SK-N-SH treated with all-trans-retinoic acid at 6 μM for 48 hours (cell line): ENCODE measurements around the gene SERTM2.

Experiments used
- ATAC-seq: fragments of 200-7000 bp; cut with Tn5 transposase; 3 replicates; pipeline ENCODE4 v1.9.1; 2020; ENCODE audit warnings: mild to moderate bottlenecking, moderate library complexity
- ARNTL ChIP-seq: fragments of 450-650 bp; formaldehyde crosslinking; IDR thresholded peaks from 2 replicates; pipeline ENCODE4 v1.5.0; 2020; ENCODE audit warnings: low read depth, mild to moderate bottlenecking, moderate library complexity, borderline replicate concordance
- BACH2 ChIP-seq: fragments of 250-450 bp; sonication (Bioruptor Pico); IDR thresholded peaks from 2 replicates; pipeline ENCODE4 v1.9.0; 2021; ENCODE audit warnings: mild to moderate bottlenecking, borderline replicate concordance
- CSDC2 ChIP-seq: fragments of 250-450 bp; sonication (Bioruptor Pico); IDR thresholded peaks from 2 replicates; pipeline ENCODE4 v1.5.0; 2020; ENCODE audit warnings: mild to moderate bottlenecking, moderate library complexity
- GLIS3 ChIP-seq: fragments of 250-450 bp; sonication (Bioruptor Pico); IDR thresholded peaks from 2 replicates; pipeline ENCODE4 v1.5.0; 2020; ENCODE audit warnings: mild to moderate bottlenecking, moderate library complexity
- ISL1 ChIP-seq: fragments of 250-450 bp; sonication (Bioruptor Pico); IDR thresholded peaks from 2 replicates; pipeline ENCODE4 v2.1.2; 2022; ENCODE audit warnings: mild to moderate bottlenecking, moderate library complexity
- OSR1 ChIP-seq: fragments of 250-450 bp; sonication (Bioruptor Pico); IDR thresholded peaks from 2 replicates; pipeline ENCODE4 v1.8.0; 2022; ENCODE audit warnings: moderate library complexity, mild to moderate bottlenecking, inconsistent platforms
- RARB ChIP-seq: fragments of 250-450 bp; sonication (Bioruptor Pico); IDR thresholded peaks from 2 replicates; pipeline ENCODE4 v1.8.0; 2021; ENCODE audit warnings: mild to moderate bottlenecking, moderate library complexity
- SNAI2 ChIP-seq: fragments of 250-450 bp; sonication (Bioruptor Pico); IDR thresholded peaks from 2 replicates; pipeline ENCODE4 v1.5.0; 2020; ENCODE audit warnings: mild to moderate bottlenecking, moderate library complexity
- TCF4 ChIP-seq: fragments of 250-450 bp; sonication (Bioruptor Pico); IDR thresholded peaks from 2 replicates; pipeline ENCODE4 v1.8.0; 2021; ENCODE audit warnings: mild to moderate bottlenecking, moderate library complexity, borderline replicate concordance
- ZC3H10 ChIP-seq: fragments of 250-450 bp; sonication (Bioruptor Pico); IDR thresholded peaks from 2 replicates; pipeline ENCODE4 v1.5.1; 2021; ENCODE audit warnings: mild to moderate bottlenecking, moderate library complexity
- ZFP30 ChIP-seq: fragments of 450-650 bp; formaldehyde crosslinking; IDR thresholded peaks from 2 replicates; pipeline ENCODE4 v1.5.0; 2022; ENCODE audit warnings: mild to moderate bottlenecking, moderate library complexity
- ZNF565 ChIP-seq: fragments of 450-650 bp; formaldehyde crosslinking; conservative IDR thresholded peaks from 2 replicates; pipeline ENCODE4 v1.5.0; 2020; ENCODE audit warnings: low read depth, mild to moderate bottlenecking, moderate library complexity
- ZNF8 ChIP-seq: fragments of 450-650 bp; formaldehyde crosslinking; IDR thresholded peaks from 2 replicates; pipeline ENCODE4 v1.5.0; 2020; ENCODE audit warnings: mild to moderate bottlenecking, moderate library complexity
- TF ChIP-seq, protein P1 (sequence below): fragments of 250-450 bp; sonication (Bioruptor Pico); IDR thresholded peaks from 2 replicates; pipeline ENCODE4 v1.8.0; 2020; ENCODE audit warnings: mild to moderate bottlenecking, moderate library complexity, borderline replicate concordance
- TF ChIP-seq, protein P2 (sequence below): fragments of 250-450 bp; sonication (Bioruptor Pico); IDR thresholded peaks from 2 replicates; pipeline ENCODE4 v1.5.1; 2020; ENCODE audit warnings: low read depth, mild to moderate bottlenecking, moderate library complexity
- TF ChIP-seq, protein P3 (sequence below): fragments of 250-450 bp; sonication (Bioruptor Pico); IDR thresholded peaks from 2 replicates; pipeline ENCODE4 v1.5.1; 2021; ENCODE audit warnings: mild to moderate bottlenecking, moderate library complexity
- TF ChIP-seq, protein P4 (sequence below): fragments of 250-450 bp; sonication (Bioruptor Pico); IDR thresholded peaks from 2 replicates; pipeline ENCODE4 v1.5.0; 2020; ENCODE audit warnings: mild to moderate bottlenecking, moderate library complexity
- TF ChIP-seq, protein P5 (sequence below): fragments of 250-450 bp; sonication (Bioruptor Pico); IDR thresholded peaks from 2 replicates; pipeline ENCODE4 v1.8.0; 2021; ENCODE audit warnings: low read depth, mild to moderate bottlenecking, moderate library complexity, borderline replicate concordance

The SERTM2 gene

DNA sequence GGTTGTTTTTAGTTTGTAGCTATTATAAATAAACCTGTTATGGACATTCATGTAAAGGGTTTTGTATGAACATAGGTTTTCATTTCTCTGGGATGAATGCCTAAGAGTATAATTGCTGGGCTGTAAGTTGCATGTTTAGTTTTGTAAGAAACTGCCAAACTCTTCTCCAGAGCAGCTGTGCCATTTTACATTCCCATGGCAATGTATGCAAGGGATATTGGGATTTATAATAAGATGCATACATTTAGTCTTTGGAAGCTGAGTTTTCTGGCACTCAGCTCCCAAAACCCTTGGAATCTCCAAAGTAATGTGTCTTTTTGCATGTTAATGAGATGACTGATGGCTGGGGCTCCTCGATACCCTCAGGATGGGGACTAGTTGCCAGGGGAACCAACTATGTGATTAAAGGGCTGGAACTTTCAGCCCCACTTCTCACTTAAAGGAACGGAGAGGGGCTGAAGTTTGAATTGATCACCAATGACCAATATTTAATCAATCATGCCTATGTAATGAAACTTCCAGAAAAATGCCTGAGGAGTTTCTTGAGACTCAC is 44.0 kb downstream of the SERTM2 start:
- no peak for ATAC-seq
- TF ChIP-seq ZFP30 (CRISPR knock-in tag), result no peak

DNA sequence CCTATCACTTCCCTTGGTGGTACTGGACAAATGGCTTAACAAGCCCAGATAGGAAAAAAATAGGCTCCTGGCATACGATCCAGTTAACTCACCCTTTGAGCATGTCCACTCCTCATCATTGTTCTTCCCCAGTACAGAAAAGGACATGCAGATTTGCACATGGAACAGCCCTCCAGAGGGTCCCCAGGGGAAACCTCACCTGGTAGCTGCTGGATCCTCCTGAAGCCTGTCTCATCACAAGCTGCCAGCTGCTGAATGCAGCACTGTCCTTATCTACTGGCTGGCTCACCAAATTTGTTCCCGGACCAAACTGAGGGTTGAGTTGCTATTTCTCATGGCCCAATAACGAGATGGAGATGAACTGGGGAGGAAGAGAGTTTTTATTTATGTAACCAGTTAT is 49.4 kb downstream of the SERTM2 start:
- TF ChIP-seq ISL1 (CRISPR knock-in tag) (no peak), BACH2 (no peak), GLIS3 (CRISPR knock-in tag) (no peak), ZNF8 (CRISPR knock-in tag) (no peak), RARB (CRISPR knock-in tag) (no peak), ZNF565 (CRISPR knock-in tag) (no peak)
- TF ChIP-seq, protein P1, sequence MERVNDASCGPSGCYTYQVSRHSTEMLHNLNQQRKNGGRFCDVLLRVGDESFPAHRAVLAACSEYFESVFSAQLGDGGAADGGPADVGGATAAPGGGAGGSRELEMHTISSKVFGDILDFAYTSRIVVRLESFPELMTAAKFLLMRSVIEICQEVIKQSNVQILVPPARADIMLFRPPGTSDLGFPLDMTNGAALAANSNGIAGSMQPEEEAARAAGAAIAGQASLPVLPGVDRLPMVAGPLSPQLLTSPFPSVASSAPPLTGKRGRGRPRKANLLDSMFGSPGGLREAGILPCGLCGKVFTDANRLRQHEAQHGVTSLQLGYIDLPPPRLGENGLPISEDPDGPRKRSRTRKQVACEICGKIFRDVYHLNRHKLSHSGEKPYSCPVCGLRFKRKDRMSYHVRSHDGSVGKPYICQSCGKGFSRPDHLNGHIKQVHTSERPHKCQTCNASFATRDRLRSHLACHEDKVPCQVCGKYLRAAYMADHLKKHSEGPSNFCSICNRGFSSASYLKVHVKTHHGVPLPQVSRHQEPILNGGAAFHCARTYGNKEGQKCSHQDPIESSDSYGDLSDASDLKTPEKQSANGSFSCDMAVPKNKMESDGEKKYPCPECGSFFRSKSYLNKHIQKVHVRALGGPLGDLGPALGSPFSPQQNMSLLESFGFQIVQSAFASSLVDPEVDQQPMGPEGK (CRISPR knock-in tag), result no peak
- TF ChIP-seq, protein P2, sequence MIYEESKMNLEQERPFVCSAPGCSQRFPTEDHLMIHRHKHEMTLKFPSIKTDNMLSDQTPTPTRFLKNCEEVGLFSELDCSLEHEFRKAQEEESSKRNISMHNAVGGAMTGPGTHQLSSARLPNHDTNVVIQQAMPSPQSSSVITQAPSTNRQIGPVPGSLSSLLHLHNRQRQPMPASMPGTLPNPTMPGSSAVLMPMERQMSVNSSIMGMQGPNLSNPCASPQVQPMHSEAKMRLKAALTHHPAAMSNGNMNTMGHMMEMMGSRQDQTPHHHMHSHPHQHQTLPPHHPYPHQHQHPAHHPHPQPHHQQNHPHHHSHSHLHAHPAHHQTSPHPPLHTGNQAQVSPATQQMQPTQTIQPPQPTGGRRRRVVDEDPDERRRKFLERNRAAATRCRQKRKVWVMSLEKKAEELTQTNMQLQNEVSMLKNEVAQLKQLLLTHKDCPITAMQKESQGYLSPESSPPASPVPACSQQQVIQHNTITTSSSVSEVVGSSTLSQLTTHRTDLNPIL (CRISPR knock-in tag), result no peak

DNA sequence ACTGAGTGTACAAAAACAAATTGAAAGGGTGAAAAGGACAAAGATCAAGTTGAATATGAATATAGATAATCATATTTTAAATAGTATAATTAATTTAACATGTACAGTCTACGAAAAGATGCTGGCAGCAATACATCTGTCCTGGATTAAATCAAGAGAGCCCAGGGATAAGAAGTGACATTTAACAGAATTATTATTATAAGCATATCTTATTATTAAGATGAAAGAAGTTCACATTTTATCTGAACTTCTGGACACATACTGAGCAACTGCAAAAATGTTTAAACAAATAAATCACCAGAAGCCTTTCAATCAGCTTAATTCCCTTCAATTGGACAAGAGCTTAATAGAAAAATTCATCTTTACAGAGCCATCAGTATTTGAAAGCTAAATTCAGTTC is 50.4 kb downstream of the SERTM2 start:
- TF ChIP-seq, protein P1 (CRISPR knock-in tag), result 0 out of 2 replicates have a peak, but pooled peaks have one; percentile 16
- TF ChIP-seq GLIS3 (CRISPR knock-in tag), result no peak
- TF ChIP-seq SNAI2, result no peak
- peak; percentile 72 for TF ChIP-seq ISL1 (CRISPR knock-in tag)
- no peak for TF ChIP-seq OSR1 (CRISPR knock-in tag)
- TF ChIP-seq TCF4 (CRISPR knock-in tag), result peak; percentile 95
- TF ChIP-seq, protein P3, sequence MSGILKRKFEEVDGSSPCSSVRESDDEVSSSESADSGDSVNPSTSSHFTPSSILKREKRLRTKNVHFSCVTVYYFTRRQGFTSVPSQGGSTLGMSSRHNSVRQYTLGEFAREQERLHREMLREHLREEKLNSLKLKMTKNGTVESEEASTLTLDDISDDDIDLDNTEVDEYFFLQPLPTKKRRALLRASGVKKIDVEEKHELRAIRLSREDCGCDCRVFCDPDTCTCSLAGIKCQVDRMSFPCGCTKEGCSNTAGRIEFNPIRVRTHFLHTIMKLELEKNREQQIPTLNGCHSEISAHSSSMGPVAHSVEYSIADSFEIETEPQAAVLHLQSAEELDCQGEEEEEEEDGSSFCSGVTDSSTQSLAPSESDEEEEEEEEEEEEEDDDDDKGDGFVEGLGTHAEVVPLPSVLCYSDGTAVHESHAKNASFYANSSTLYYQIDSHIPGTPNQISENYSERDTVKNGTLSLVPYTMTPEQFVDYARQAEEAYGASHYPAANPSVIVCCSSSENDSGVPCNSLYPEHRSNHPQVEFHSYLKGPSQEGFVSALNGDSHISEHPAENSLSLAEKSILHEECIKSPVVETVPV, result no peak
- no peak for TF ChIP-seq ZC3H10 (CRISPR knock-in tag)
- TF ChIP-seq CSDC2 (CRISPR knock-in tag), result no peak
- TF ChIP-seq ARNTL (CRISPR knock-in tag), result no peak; the same call in 1 of the 2 replicates
- no peak for TF ChIP-seq ZFP30 (CRISPR knock-in tag)
- TF ChIP-seq, protein P4, sequence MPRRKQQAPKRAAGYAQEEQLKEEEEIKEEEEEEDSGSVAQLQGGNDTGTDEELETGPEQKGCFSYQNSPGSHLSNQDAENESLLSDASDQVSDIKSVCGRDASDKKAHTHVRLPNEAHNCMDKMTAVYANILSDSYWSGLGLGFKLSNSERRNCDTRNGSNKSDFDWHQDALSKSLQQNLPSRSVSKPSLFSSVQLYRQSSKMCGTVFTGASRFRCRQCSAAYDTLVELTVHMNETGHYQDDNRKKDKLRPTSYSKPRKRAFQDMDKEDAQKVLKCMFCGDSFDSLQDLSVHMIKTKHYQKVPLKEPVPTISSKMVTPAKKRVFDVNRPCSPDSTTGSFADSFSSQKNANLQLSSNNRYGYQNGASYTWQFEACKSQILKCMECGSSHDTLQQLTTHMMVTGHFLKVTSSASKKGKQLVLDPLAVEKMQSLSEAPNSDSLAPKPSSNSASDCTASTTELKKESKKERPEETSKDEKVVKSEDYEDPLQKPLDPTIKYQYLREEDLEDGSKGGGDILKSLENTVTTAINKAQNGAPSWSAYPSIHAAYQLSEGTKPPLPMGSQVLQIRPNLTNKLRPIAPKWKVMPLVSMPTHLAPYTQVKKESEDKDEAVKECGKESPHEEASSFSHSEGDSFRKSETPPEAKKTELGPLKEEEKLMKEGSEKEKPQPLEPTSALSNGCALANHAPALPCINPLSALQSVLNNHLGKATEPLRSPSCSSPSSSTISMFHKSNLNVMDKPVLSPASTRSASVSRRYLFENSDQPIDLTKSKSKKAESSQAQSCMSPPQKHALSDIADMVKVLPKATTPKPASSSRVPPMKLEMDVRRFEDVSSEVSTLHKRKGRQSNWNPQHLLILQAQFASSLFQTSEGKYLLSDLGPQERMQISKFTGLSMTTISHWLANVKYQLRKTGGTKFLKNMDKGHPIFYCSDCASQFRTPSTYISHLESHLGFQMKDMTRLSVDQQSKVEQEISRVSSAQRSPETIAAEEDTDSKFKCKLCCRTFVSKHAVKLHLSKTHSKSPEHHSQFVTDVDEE (CRISPR knock-in tag), result peak; percentile 66; the same call in 1 of the 2 replicates
- no peak for TF ChIP-seq RARB (CRISPR knock-in tag)
- TF ChIP-seq, protein P5, sequence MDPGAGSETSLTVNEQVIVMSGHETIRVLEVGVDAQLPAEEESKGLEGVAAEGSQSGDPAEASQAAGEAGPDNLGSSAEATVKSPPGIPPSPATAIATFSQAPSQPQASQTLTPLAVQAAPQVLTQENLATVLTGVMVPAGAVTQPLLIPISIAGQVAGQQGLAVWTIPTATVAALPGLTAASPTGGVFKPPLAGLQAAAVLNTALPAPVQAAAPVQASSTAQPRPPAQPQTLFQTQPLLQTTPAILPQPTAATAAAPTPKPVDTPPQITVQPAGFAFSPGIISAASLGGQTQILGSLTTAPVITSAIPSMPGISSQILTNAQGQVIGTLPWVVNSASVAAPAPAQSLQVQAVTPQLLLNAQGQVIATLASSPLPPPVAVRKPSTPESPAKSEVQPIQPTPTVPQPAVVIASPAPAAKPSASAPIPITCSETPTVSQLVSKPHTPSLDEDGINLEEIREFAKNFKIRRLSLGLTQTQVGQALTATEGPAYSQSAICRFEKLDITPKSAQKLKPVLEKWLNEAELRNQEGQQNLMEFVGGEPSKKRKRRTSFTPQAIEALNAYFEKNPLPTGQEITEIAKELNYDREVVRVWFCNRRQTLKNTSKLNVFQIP (CRISPR knock-in tag), result no peak

More for the DNA sequence above, 49.4 kb downstream of the SERTM2 start:
- ATAC-seq, result no peak

More for the DNA sequence above, 50.4 kb downstream of the SERTM2 start:
- ATAC-seq, result no peak
